ENCODE measurements around the gene PPP6C. TPM values are rescaled to one million over a fixed set of nuclear protein-coding genes. Genes with fewer than 3 reads are reported as not detected.

The PPP6C gene
- total and polyA plus RNA-seq, 10 donors = 17.3 to 49.3 (median 35.7) TPM

- H3K4me1 ChIP-seq = peaks cover 6 to 24% (median 10%) of the 10 kb centered on the region in 6 donors
- no peak for TF ChIP-seq CTCF (IDR thresholded peaks at IDR 0.05 in 8 of 11, conservative IDR thresholded peaks at IDR 0.05 in 3 of 11)
- no peak for TF ChIP-seq POLR2A (IDR thresholded peaks at IDR 0.05)
- TF ChIP-seq POLR2AphosphoS5 (IDR thresholded peaks at IDR 0.05) = no peak
- no peak overlapping the region for H3K27ac ChIP-seq
- H3K4me3 ChIP-seq = no peak overlapping the region
- 76 to 89% (median 79%) methylated on average over 3 of the region's 3 CpGs for WGBS, 5 donors
- H3K27me3 ChIP-seq (replicated peaks in 1 of 7) = no peaks in the 10 kb centered on the region
- H3K9me3 ChIP-seq = no peaks in the 10 kb centered on the region
- intact Hi-C loops (cut with DNase I; ENCODE audit: low total_unique reads) = loop anchor here (5.0 to 10.0 kb wide), 3 partner anchors 203 to 375 kb away; partner anchors contain the start of genes GOLGA1, NR6A1 and WDR38
- no peak for DNase-seq
- H3K36me3 ChIP-seq = peaks cover 0 to 46% (median 33%) of the 10 kb centered on the region in 6 donors
Measured at GRCh38 chr9:125147401-125147951, 42.1 kb downstream of the PPP6C start.

- TF ChIP-seq POLR2A (IDR thresholded peaks at IDR 0.05) = no peak
- no peak for TF ChIP-seq CTCF (IDR thresholded peaks at IDR 0.05 in 8 of 11, conservative IDR thresholded peaks at IDR 0.05 in 3 of 11)
- no peak for TF ChIP-seq POLR2AphosphoS5 (IDR thresholded peaks at IDR 0.05)
- intact Hi-C loops (cut with DNase I; ENCODE audit: low total_unique reads) = loop anchor here (5.0 to 10.0 kb wide), 3 partner anchors 201 to 374 kb away; partner anchors contain the start of genes GOLGA1, NR6A1 and WDR38
- WGBS, 5 donors = 51 to 82% (median 61%) methylated on average over 4 of the region's 4 CpGs
- Histone ChIP-seq H3K4me3 (no peak overlapping the region), H3K4me1 (peaks cover 11 to 36% (median 17%) of the 10 kb centered on the region in 6 donors), H3K36me3 (peaks cover 0 to 34% (median 20%) of the 10 kb centered on the region in 6 donors), H3K9me3 (no peaks in the 10 kb centered on the region), H3K27me3 (replicated peaks in 1 of 7) (no peaks in the 10 kb centered on the region), H3K27ac (no peak overlapping the region)
- DNase-seq = no peak
Measured at GRCh38 chr9:125146247-125146646, 43.4 kb downstream of the PPP6C start.

- Histone ChIP-seq H3K27ac (no peak overlapping the region), H3K9me3 (no peaks in the 10 kb centered on the region), H3K36me3 (peaks cover 0 to 26% (median 12%) of the 10 kb centered on the region in 6 donors), H3K4me1 (peaks cover 11 to 40% (median 17%) of the 10 kb centered on the region in 6 donors), H3K4me3 (no peak overlapping the region), H3K27me3 (replicated peaks in 1 of 7) (no peaks in the 10 kb centered on the region)
- DNase-seq = no peak
- TF ChIP-seq CTCF (IDR thresholded peaks at IDR 0.05 in 8 of 11, conservative IDR thresholded peaks at IDR 0.05 in 3 of 11) (no peak), POLR2AphosphoS5 (IDR thresholded peaks at IDR 0.05) (no peak), POLR2A (IDR thresholded peaks at IDR 0.05) (no peak)
- 63 to 82% (median 75%) methylated on average over 4 of the region's 4 CpGs for WGBS, 5 donors
- intact Hi-C loops (cut with DNase I; ENCODE audit: low total_unique reads) = loop anchor here (5.0 to 10.0 kb wide), 3 partner anchors 201 to 373 kb away; partner anchors contain the start of genes GOLGA1, NR6A1 and WDR38
Measured at GRCh38 chr9:125145425-125145824, 44.2 kb downstream of the PPP6C start.

- TF ChIP-seq POLR2AphosphoS5 (IDR thresholded peaks at IDR 0.05) (peak; percentile 68 to 87 (median 82)), CTCF (IDR thresholded peaks at IDR 0.05 in 8 of 11, conservative IDR thresholded peaks at IDR 0.05 in 3 of 11) (peak; percentile 98 to 100 (median 99)), POLR2A (IDR thresholded peaks at IDR 0.05) (peak in 1 of 3 donors; percentile 66)
- Histone ChIP-seq H3K27ac (peak within 1 kb of the TSS in 7 of 8 donors; percentile 42 to 86 (median 77)), H3K4me1 (peaks cover 11 to 40% (median 17%) of the 10 kb centered on the region in 6 donors), H3K9me3 (no peaks in the 10 kb centered on the region), H3K4me3 (peak within 1 kb of the TSS; percentile 56 to 91 (median 80)), H3K36me3 (peaks cover 0 to 15% (median 0%) of the 10 kb centered on the region in 6 donors), H3K27me3 (replicated peaks in 1 of 7) (no peaks in the 10 kb centered on the region)
- WGBS, 5 donors = 0 to 1% (median 1%) methylated on average over 27 to 46 of the region's 46 CpGs
- DNase-seq = peak; percentile 99
- intact Hi-C loops (cut with DNase I; ENCODE audit: low total_unique reads) = loop anchor here (10.0 kb wide), 2 partner anchors 199 to 289 kb away; partner anchors contain the start of genes GOLGA1 and WDR38
Measured at GRCh38 chr9:125143377-125144090, 46.1 kb downstream of the PPP6C start, which contains the start of gene SCAI. Gene SCAI (minus strand): TSS chr9:125143528. CDS start chr9:125143437, 91 bp downstream.
